H1 (cell line): ENCODE results near the gene STIM1. TPM values are rescaled to one million over a fixed set of nuclear protein-coding genes. Genes with fewer than 3 reads are reported as not detected.

ENCODE experiments used
- CTCF ChIA-PET: fragments of 300-600 bp; sonication (Branson Sonifier 250); formaldehyde crosslinking; loops from one replicate; lab custom pipeline; 2021; ENCODE audit not compliant: partially characterized antibody; lab: Charles Lee
- POLR2A ChIA-PET: fragments of 300-600 bp; sonication (Branson Sonifier 250); formaldehyde crosslinking; loops from one replicate; lab custom pipeline; 2021; ENCODE audit warnings: inconsistent platforms; ENCODE audit not compliant: partially characterized antibody; lab: Charles Lee
- DNase-seq, 2 experiments: peaks; one replicate each; pipeline versions ENCODE4 v3.0.0 to v3.0.0-alpha.2; 2010 to 2022; ENCODE audit warnings: low spot score in 2 of 2, low read depth in 1 of 2, mixed read lengths in 1 of 2
- FAIRE-seq: peaks from 2 replicates; lab custom pipeline; 2011; peaks lifted over from hg19 to GRCh38; lab: Jason Lieb, UNC
- H2AFZ ChIP-seq: 2 replicates; pipeline ENCODE4 v1.8.1; 2012; ENCODE audit warnings: low read length, inconsistent platforms
- H2AK5ac ChIP-seq: 2 replicates; pipeline ENCODE4 v1.6.1; 2013; ENCODE audit warnings: low read depth, low read length
- H2BK120ac ChIP-seq: replicated peaks from 2 replicates; pipeline ENCODE3; 2013; ENCODE audit warnings: low read depth, low read length, inconsistent platforms
- H2BK12ac ChIP-seq: 2 replicates; pipeline ENCODE4 v1.6.1; 2013; ENCODE audit warnings: low read depth, low read length
- H2BK15ac ChIP-seq: 2 replicates; pipeline ENCODE4 v1.6.1; 2013; ENCODE audit warnings: low read length
- H2BK20ac ChIP-seq: 2 replicates; pipeline ENCODE4 v1.6.1; 2013; ENCODE audit warnings: low read length
- H2BK5ac ChIP-seq: 2 replicates; pipeline ENCODE4 v1.6.1; 2013; ENCODE audit warnings: low read depth, low read length
- H3K14ac ChIP-seq: 2 replicates; pipeline ENCODE4 v1.6.1; 2013; ENCODE audit warnings: inconsistent platforms; ENCODE audit not compliant: insufficient read length
- H3K18ac ChIP-seq: 2 replicates; pipeline ENCODE4 v1.6.1; 2013; ENCODE audit warnings: low read length; ENCODE audit errors: extremely low read depth
- H3K23ac ChIP-seq: 2 replicates; pipeline ENCODE4 v1.6.1; 2013; ENCODE audit warnings: inconsistent platforms; ENCODE audit not compliant: insufficient read length
- H3K23me2 ChIP-seq: 2 replicates; pipeline ENCODE4 v1.6.1; 2013; ENCODE audit warnings: low read depth, low read length
- H3K27ac ChIP-seq: 2 replicates; pipeline ENCODE4 v1.6.1; 2011; ENCODE audit warnings: low read depth, low read length, inconsistent platforms
- H3K27me3 ChIP-seq, 4 experiments: replicated peaks in 1 of 4; 1 replicate in 1 of 4; 2 replicates in 3 of 4; pipeline versions ENCODE4 v1.6.1 to v1.8.1; 2011 to 2013; ENCODE audit warnings: low read length in 3 of 4, mild to moderate bottlenecking in 3 of 4, inconsistent platforms in 2 of 4, mixed read lengths in 2 of 4, moderate library complexity in 1 of 4; ENCODE audit not compliant: control insufficient read depth in 3 of 4, insufficient read depth in 3 of 4; ENCODE audit errors: extremely low read depth in 1 of 4
- H3K36me3 ChIP-seq, 4 experiments: 2 replicates each; pipeline versions ENCODE4 v1.6.1 to v1.8.1; 2011 to 2013; ENCODE audit warnings: mild to moderate bottlenecking in 4 of 4, low read length in 3 of 4, moderate library complexity in 2 of 4, control low read depth in 1 of 4, inconsistent platforms in 1 of 4; ENCODE audit not compliant: insufficient read depth in 4 of 4, control insufficient read depth in 2 of 4
- H3K4ac ChIP-seq: replicated peaks from 2 replicates; pipeline ENCODE3; 2013; ENCODE audit warnings: low read length, low read depth, mixed read lengths, inconsistent platforms; ENCODE audit not compliant: insufficient read length
- H3K4me1 ChIP-seq, 4 experiments: replicated peaks in 1 of 4; 1 replicate in 1 of 4; 2 replicates in 3 of 4; pipeline versions ENCODE4 v1.6.1 to v1.8.1; 2011 to 2013; ENCODE audit warnings: low read length in 3 of 4, inconsistent platforms in 2 of 4, mixed read lengths in 1 of 4; ENCODE audit not compliant: insufficient read depth in 4 of 4, control insufficient read depth in 3 of 4
- H3K4me2 ChIP-seq, 2 experiments: 2 replicates each; pipeline versions ENCODE4 v1.6.1 to v1.8.1; 2011 to 2013; ENCODE audit warnings: low read depth in 2 of 2, low read length in 2 of 2, control low read depth in 1 of 2, inconsistent platforms in 1 of 2, mild to moderate bottlenecking in 1 of 2; ENCODE audit not compliant: insufficient read depth in 1 of 2
- H3K4me3 ChIP-seq, 4 experiments: fragments of 200-600, 300-600 bp in 1 of 4; sonication (generic), shearing (Covaris generic), sonication (Bioruptor Twin) in 1 of 4; 2 replicates each; pipeline versions ENCODE4 v1.5.1 to v1.8.1; 2011 to 2016; ENCODE audit warnings: low read length in 4 of 4, low read depth in 3 of 4, control low read depth in 2 of 4, inconsistent platforms in 2 of 4, mild to moderate bottlenecking in 2 of 4, mixed read lengths in 1 of 4, moderate library complexity in 1 of 4; ENCODE audit not compliant: insufficient read depth in 2 of 4; ENCODE audit errors: extremely low read depth in 1 of 4
- H3K56ac ChIP-seq: replicated peaks from 2 replicates; pipeline ENCODE3; 2013; ENCODE audit warnings: low read depth, mild to moderate bottlenecking, mixed read lengths, low read length, inconsistent platforms; ENCODE audit not compliant: insufficient read length
- H3K79me1 ChIP-seq: 2 replicates; pipeline ENCODE4 v1.6.1; 2013; ENCODE audit warnings: low read depth, low read length, control low read depth
- H3K79me2 ChIP-seq, 2 experiments: 2 replicates each; pipeline versions ENCODE4 v1.6.1 to v1.8.1; 2012 to 2013; ENCODE audit warnings: low read length in 2 of 2, mild to moderate bottlenecking in 2 of 2, inconsistent platforms in 1 of 2; ENCODE audit not compliant: insufficient read depth in 2 of 2, control insufficient read depth in 1 of 2
- H3K9ac ChIP-seq, 4 experiments: replicated peaks in 1 of 4; 1 replicate in 1 of 4; 2 replicates in 3 of 4; pipeline versions ENCODE4 v1.6.1 to v1.8.1; 2011 to 2013; ENCODE audit warnings: low read depth in 3 of 4, low read length in 3 of 4, control low read depth in 2 of 4, mild to moderate bottlenecking in 2 of 4, moderate library complexity in 2 of 4, inconsistent platforms in 1 of 4; ENCODE audit errors: extremely low read depth in 1 of 4
- H3K9me3 ChIP-seq, 2 experiments: 2 replicates each; pipeline versions ENCODE4 v1.6.1 to v1.8.1; 2012 to 2013; ENCODE audit warnings: mild to moderate bottlenecking in 2 of 2, moderate library complexity in 2 of 2, control low read depth in 1 of 2, inconsistent platforms in 1 of 2, low read depth in 1 of 2, low read length in 1 of 2, mixed read lengths in 1 of 2; ENCODE audit not compliant: insufficient read depth in 2 of 2
- H4K20me1 ChIP-seq, 2 experiments: replicated peaks in 1 of 2; 2 replicates each; pipeline versions ENCODE3 to v1.8.1; 2011 to 2013; ENCODE audit warnings: inconsistent platforms in 2 of 2, low read length in 2 of 2, mild to moderate bottlenecking in 1 of 2; ENCODE audit not compliant: insufficient read depth in 2 of 2, control insufficient read depth in 1 of 2
- H4K5ac ChIP-seq: 2 replicates; pipeline ENCODE4 v1.6.1; 2013; ENCODE audit warnings: low read length, low read depth, mixed read lengths, inconsistent platforms; ENCODE audit not compliant: insufficient read length
- H4K8ac ChIP-seq: 2 replicates; pipeline ENCODE4 v1.8.0; 2013; ENCODE audit warnings: mild to moderate bottlenecking, moderate library complexity, low read length, inconsistent platforms; ENCODE audit not compliant: insufficient read depth; ENCODE audit errors: extremely low read depth
- H4K91ac ChIP-seq: replicated peaks from 2 replicates; pipeline ENCODE3; 2013; ENCODE audit warnings: low read length, mixed read lengths, inconsistent platforms; ENCODE audit not compliant: insufficient read length
- CBX8 ChIP-seq: fragments of 300-800, 300-1000 bp; sonication (generic); IDR thresholded peaks from 2 replicates; pipeline ENCODE4 v1.7.1; 2016; ENCODE audit warnings: low read depth, low read length, borderline replicate concordance
- JUND ChIP-seq: IDR thresholded peaks from 2 replicates; pipeline ENCODE4 v1.6.1; 2011; ENCODE audit warnings: mild to moderate bottlenecking, improper control_type of control experiment, low read length
- KDM5A ChIP-seq: fragments of 200-600 bp; IDR thresholded peaks from 2 replicates; pipeline ENCODE4 v1.7.1; 2012; ENCODE audit warnings: mild to moderate bottlenecking, low read length, inconsistent platforms, mixed read lengths
- POU5F1 ChIP-seq: IDR thresholded peaks from 2 replicates; pipeline ENCODE4 v1.6.1; 2011; ENCODE audit warnings: low read depth, mild to moderate bottlenecking, low read length, moderate library complexity
- YY1 ChIP-seq: IDR thresholded peaks from 2 replicates; pipeline ENCODE4 v1.6.1; 2011; ENCODE audit warnings: low read depth, mild to moderate bottlenecking, low read length
- WGBS, 2 experiments: shearing (Covaris generic) in 1 of 2; methylation state at CpG; one replicate each; pipeline versions ENCODE4 v1.1.6 to v1.1.7; 2013 to 2015; ENCODE audit warnings: low lambda C conversion rate in 2 of 2, mixed read lengths in 2 of 2, inconsistent platforms in 1 of 2, low coverage in 1 of 2, missing lambda C conversion rate in 1 of 2; ENCODE audit not compliant: insufficient replicate concordance in 2 of 2, insufficient coverage in 1 of 2, insufficient read length in 1 of 2; ENCODE audit errors: extremely low coverage in 1 of 2, missing lambda C conversion rate in 1 of 2; 5-methylcytosine and 5-hydroxymethylcytosine counted together
- polyA plus RNA-seq, 7 experiments: library from polyadenylated mRNA; depleted of rRNA in 3 of 7; stranded (reverse) in 5 of 7; unstranded in 2 of 7; fragments of >200 nt in 5 of 7; fragments of 200-250 nt in 2 of 7; gene quantifications; 1 replicate in 5 of 7; 2 replicates in 1 of 7; 4 replicates in 1 of 7; pipeline versions ENCODE4 v1.2.1 to v1.2.3, GENCODE V29; 2011 to 2013; ENCODE audit warnings: missing spikeins in 2 of 7, mixed read lengths in 2 of 7
- total RNA-seq: library from RNA; stranded (reverse); fragmentation: NEBNext Ultra II Directional; extraction: Animal tissue kit (Norgen Biotek cat#: 25700); gene quantifications from 2 replicates; pipeline ENCODE4 v1.2.1, GENCODE V29; 2021

STIM1 gene
- total and polyA plus RNA-seq, 2 of the 8 experiments (the other 6 are each of a cell fraction or from before 2014, with no cell fraction given), result 11.1 to 12.2 TPM

DNA sequence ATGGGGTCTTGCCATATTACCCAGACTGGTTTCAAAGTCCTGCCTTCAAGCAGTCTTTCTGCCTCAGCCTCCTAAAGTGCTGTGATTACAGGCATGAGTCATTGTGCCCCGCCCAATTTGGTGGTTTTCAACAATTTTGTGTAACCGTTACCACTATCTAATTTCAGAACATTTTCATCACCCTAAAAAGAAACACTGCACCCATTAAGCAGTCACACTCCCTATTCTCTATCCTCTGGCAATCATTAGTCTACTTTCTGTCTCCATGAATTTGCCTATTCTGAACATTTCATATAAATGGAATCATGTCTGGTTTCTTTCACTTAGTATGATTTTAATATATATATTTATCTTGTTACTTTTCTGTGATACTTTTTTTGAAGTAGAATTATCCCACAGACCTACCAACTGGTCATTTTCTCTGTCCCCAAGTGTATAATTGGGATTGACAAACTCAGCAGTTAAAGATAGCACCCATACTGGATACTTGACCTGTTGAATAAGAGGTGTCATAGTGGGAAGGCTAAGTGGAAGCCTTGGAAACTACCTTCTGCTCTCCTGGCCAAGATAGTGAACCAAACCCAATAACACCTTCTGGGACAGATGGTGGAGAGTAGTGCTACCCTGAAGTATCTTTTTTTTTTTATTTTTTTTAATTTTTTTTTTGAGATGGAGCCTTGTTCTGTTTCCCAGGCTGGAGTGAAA lies 64.8 kb downstream of the STIM1 start:
- H2BK5ac ChIP-seq, result no peak overlapping the region
- DNase-seq (no peak), FAIRE-seq (no peak)
- TF ChIP-seq KDM5A (no peak), POU5F1 (no peak), YY1 (no peak), JUND (no peak), CBX8 (no peak)
- no peaks in the 10 kb centered on the region for H3K4me1 ChIP-seq
- H3K27ac ChIP-seq, result no peak overlapping the region
- H3K36me3 ChIP-seq, result no peaks in the 10 kb centered on the region
- no peak overlapping the region for H2AFZ ChIP-seq
- no peak overlapping the region for H3K4me3 ChIP-seq
- H3K56ac ChIP-seq, result no peak overlapping the region
- H3K14ac ChIP-seq, result no peak overlapping the region
- no peak overlapping the region for H4K8ac ChIP-seq
- H3K23me2 ChIP-seq, result no peaks in the 10 kb centered on the region
- H3K4me2 ChIP-seq, result no peak overlapping the region
- no peak overlapping the region for H2BK20ac ChIP-seq
- ChIA-PET CTCF (no interaction called here), POLR2A (interaction anchor here (0.6 kb wide), 1 partner anchor 33 kb away, joined by 4 read pairs; no protein-coding TSS in a partner anchor)
- no peaks in the 10 kb centered on the region for H3K79me2 ChIP-seq
- H3K9ac ChIP-seq, result no peak overlapping the region
- H4K5ac ChIP-seq, result no peak overlapping the region
- H3K18ac ChIP-seq, result no peak overlapping the region
- no peak overlapping the region for H2BK120ac ChIP-seq
- H2BK15ac ChIP-seq, result no peak overlapping the region
- H3K27me3 ChIP-seq, result peaks cover 0 to 1% (median 0%) of the 10 kb centered on the region in 4 experiments; a peak in 1 of 7 replicates
- H3K23ac ChIP-seq, result no peak overlapping the region
- peaks cover 0 to 3% of the 10 kb centered on the region in 2 experiments; a peak in 1 of 4 replicates for H3K9me3 ChIP-seq
- no peak overlapping the region for H2BK12ac ChIP-seq
- no peak overlapping the region for H2AK5ac ChIP-seq
- H4K91ac ChIP-seq, result no peak overlapping the region
- 94% methylated on average over 2 of the region's 2 CpGs; no CpG with 5 or more reads in 1 of the 2 experiments for WGBS, 2 experiments
- peaks cover 0 to 2% of the 10 kb centered on the region in 2 experiments for H4K20me1 ChIP-seq
- no peak overlapping the region for H3K4ac ChIP-seq
- H3K79me1 ChIP-seq, result no peaks in the 10 kb centered on the region
